Activated T-cell treated with anti-CD3 and anti-CD28 coated beads, Interleukin-2, amount 50 U/mL, for 1 hour (primary cell): ENCODE measurements around the gene TSPAN17.

Experiments
- DNase-seq: peaks from one replicate; pipeline ENCODE4 v3.0.0-alpha.2; 2020

Gene TSPAN17

DNA sequence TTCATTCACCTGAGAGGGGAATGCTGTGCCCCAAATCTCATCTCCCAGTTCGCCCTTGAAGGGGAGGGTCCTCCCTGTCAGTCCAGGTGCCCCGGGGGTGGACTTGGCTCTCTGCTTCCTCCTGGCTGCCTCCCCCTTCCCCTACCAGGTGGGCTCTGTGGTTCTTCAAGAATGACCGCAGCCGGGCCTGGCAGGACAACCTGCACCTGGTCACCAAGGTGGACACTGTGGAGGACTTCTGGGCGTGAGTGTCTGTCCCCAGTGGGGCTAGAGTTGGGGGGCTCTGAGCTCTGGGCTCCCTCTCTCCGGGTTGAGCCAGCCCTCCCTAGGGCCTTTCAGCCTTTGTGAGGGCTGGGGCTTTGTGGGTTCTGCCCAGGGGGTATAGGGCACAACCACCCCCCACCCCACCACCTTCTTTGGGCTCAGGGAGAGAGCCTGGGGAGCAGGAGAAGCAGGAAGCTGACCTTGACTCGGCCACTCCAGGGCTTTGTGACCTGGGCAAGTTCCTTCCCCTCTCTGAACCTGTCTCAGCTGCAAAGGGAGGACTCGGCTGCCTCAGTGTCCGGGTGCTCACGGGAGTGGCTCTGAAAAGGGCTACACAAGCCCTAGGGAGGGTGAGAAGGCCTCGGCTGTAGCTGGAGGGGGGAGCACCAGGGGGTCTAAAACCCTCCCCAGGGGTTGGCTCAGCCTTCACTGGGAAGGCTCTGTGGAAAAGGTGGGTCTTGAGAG is 3.6 kb upstream of the TSPAN17 start:
- DNase-seq = no peak

DNA sequence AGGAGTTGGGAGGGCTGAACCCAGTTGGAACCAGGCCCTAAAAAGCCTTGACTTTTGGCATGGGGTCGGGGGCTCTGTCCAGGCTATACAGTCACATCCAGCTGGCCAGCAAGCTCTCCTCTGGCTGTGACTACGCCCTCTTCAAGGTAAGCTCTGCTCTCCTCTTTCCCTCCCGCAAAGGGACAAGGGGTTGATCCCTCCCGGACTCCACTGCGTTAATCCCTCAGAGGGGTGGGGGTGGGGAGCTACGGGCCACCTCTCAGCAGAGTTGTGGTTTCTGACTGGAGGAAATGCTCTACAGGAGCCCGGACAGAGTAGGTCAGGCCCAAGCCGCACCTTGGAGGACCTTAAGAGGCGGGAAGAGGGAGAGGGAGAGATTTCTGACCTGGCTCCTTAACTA is 3.0 kb upstream of the TSPAN17 start:
- DNase-seq = no peak

DNA sequence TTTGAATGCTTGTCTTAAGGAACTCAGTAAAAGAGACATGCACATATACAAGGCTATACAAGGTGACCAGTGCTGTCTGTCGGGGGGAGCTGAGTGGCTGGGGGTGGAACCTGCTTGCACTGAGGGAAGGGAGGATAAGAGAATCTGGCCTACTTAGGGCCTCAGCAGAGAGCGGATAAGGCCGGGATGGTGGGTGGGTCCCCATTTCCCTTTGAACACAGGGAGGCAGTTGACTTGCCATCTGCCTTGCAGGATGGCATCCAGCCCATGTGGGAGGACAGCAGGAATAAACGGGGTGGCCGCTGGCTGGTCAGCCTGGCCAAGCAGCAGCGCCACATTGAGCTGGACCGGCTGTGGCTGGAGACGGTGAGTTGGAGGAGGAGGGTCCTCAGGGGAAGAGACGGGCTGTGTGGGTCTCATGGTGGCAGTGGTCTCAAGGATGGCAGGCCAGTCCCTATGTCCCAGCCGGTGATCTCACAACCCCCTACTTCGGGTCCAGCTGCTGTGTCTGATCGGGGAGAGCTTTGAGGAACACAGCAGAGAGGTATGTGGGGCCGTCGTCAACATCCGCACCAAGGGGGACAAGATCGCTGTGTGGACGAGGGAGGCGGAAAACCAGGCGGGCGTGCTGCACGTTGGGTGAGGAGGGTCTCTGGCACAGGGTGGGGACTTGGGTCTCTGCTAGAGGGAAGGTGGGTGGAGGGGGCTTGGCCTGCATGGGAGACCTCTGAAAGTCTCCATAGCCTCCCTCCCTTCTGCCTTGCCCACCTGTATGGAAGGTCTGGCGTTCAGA is 2.2 kb upstream of the TSPAN17 start:
- no peak for DNase-seq

- DNase-seq = no peak
These were observed 1.1 kb upstream of the TSPAN17 start for GRCh38 chr5:176646049-176646706.

- no peak for DNase-seq
These were observed 616 bp upstream of the TSPAN17 start for GRCh38 chr5:176646707-176647029.

GRCh38 chr5:176647843-176648473 is 674 bp downstream of the TSPAN17 start:
- peak; percentile 39 for DNase-seq

DNA sequence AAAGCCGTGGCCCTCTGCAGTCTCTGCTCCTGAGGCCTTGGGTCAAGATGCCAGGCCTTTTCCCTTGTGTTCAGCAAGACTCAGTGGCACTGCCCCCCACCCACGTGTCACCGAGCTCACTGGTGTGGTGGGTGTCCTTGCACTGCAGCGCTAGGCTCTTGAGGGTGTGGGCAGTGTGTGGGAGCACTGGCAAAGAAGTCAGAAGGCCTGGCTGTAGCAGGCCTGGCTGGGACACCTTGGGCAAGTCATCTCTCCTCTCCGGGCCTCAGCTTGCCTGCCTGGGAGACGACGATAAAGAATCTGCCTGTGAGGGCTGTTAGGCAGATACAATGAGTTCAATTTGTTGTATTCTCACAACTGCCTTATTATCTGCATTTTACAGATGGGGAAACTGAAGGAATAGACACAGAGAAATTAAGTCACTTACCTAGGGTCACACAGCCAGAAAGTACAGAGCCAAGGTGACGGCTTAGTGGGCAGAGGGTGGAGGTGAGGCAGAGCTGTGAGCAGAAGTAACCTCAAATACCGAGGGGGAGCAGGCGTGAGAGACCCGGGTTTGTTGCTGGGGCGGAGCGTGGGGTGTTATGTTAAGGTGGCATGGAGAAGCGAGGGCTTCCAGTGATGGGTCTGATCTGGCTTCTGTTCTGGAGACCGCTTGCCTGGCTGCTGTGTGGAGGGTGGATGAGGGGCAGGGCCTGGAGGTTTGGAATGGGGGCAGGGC is 1.4 kb downstream of the TSPAN17 start:
- DNase-seq = peak; percentile 45

DNA sequence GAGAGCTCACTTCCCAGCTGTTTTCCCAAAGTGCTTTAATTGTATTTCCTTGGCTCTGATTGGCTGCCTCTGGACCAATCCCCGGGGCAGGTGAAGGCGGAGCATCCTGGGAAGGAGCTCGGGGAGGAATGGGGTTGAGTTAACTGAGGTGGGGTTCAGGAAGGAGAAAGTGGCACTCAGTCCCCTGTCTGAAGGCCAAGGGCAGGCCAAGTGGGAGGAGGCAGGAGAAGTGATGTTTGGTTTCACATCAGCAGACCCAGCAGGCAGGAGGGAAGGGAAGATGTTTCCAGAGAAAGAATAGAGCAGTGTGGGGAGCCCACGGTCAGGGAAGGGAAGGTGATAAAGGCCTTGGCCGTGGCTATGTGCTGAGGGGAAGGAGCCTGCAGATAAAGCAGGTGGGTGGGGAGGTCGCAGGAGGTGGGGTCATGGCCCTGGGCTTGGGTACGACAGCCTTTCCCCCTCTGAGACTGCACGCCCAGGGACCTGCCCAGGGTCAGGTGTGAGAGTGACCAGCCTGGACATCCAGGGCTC is 3.1 kb downstream of the TSPAN17 start:
- DNase-seq = no peak

DNA sequence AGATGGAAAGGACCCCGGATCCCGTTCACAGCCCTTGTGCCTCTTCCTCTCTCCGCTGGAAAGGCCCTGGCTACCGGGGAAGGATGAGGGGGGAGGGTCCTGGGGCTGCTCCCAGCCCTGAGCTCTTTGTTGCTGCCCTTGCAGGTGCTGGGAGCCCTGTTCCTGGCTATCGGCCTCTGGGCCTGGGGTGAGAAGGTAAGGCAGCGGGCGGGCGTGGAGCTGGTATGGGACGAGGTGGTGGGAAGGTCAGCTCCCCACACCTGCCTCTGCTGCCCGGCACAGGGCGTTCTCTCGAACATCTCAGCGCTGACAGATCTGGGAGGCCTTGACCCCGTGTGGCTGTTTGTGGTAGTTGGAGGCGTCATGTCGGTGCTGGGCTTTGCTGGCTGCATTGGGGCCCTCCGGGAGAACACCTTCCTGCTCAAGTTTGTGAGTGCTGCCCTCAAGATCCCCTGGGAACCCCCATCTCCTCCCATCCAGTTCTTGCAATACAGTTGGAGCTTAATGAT is 4.2 kb downstream of the TSPAN17 start:
- no peak for DNase-seq

- no peak for DNase-seq
These were observed 4.9 kb downstream of the TSPAN17 start for GRCh38 chr5:176652136-176652535.

DNA sequence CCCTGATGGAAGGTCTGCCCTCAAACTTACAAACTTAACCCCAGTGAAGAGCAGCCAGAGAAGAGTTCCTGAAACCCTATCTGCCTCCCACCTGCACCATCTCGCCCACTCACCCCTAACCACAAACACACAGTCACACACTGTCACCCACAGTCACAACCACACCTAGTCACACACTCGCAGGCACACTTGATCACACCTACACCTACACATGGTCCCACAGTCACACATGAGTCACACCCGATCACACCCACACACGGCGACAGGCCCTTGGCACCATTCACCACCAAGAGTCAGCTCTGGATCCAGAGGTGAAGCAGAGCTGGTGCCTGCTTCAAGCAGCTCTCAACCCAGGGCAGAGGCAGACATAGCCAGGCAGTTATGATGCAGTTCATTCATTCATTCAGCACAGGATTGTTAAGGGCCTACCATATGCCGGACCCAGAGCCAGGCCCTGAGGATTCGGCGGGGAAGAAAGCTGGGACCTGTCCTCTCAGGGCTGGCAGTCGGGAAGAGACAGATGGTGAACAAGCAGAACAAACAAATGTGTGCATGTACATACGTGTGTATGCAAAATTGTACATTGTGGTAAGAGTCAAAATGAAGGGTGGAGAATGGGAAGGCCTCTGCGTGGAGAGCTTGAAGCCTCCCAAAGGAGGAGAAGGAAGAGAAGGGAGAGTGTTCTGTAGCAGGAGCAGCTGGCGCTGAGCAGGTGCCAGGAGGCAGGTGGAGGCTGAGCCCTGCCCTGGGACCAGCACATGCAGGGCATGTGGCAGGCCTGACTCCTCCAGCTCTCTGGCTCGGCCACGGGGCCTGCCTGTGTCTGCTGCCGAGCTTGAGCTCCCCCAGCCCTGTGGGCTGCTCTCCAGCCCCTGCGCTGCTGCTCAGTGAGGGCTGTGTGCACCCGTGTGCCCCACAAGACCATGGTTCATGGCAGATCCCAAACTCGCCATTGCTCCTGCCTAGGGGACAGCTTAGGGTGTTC is 6.4 kb downstream of the TSPAN17 start:
- DNase-seq = peak; percentile 43

DNA sequence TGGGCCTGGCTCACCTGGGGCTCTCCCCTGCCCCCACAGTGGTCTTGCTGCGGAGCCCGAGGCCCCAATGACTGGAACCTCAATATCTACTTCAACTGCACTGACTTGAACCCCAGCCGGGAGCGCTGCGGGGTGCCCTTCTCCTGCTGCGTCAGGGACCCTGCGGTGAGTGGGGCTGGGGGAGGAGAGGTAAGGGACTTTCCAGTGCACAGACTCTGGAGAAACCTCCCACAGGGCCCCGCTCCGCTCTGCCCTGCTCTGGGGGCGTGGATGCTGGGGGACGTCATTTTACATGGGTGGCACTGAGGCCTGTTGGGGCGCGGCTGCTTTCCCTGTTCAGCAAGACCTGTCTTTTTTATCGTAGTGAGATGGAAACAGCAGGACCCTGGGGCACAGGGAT is 7.6 kb downstream of the TSPAN17 start:
- no peak for DNase-seq

GRCh38 chr5:176656467-176656990 is 9.2 kb downstream of the TSPAN17 start:
- no peak for DNase-seq

DNA sequence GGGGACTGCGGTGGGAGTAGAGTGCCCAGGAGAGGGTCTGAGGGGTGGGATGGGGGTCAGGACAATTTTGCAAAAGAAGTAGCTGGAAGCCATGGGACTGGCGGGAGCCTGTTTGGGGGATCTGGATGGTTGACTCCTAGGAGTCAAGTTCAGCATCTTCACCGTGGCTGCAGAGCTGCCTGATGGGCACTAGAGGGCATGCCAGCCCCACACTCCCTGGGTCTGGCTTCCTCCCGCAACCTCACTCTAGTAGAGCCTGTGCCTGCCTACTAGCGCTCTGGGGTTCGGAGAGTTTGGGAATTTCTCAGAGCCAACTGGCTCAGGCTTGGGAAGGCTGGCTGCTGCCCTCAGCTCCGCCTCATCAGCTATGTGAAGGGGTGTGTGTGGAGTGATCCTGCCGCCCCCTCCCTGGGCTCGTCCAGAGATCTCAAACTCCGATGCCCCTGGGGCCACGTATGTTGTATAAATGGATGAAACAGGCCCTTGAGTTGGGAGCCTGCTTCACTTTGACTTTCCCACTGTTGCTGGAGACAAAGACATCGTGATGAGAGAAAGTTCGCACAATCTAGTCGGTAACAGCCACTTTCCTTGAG is 10.8 kb downstream of the TSPAN17 start:
- DNase-seq = peak; percentile 70

- DNase-seq = no peak
These were observed 11.7 kb downstream of the TSPAN17 start for GRCh38 chr5:176658817-176659511.

DNA sequence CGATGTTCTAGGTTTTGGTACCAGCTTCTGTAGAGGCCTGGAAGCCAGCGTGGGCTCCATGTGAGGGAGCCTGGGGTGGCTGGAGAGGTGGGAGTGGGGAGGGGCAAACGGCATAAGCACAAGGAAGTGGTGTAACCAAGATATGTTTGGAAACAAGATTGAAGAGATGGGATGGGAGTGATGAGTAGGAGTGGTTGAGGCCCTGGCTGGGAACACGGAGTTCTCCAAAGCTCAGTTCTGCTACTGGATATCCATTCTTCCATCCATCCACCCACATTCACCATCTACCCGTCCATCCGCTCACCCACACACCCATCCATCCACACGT is 12.2 kb downstream of the TSPAN17 start:
- DNase-seq = no peak

GRCh38 chr5:176659860-176660461 is 12.7 kb downstream of the TSPAN17 start:
- no peak for DNase-seq

- DNase-seq = no peak
These were observed 13.2 kb downstream of the TSPAN17 start for GRCh38 chr5:176660530-176660859.

DNA sequence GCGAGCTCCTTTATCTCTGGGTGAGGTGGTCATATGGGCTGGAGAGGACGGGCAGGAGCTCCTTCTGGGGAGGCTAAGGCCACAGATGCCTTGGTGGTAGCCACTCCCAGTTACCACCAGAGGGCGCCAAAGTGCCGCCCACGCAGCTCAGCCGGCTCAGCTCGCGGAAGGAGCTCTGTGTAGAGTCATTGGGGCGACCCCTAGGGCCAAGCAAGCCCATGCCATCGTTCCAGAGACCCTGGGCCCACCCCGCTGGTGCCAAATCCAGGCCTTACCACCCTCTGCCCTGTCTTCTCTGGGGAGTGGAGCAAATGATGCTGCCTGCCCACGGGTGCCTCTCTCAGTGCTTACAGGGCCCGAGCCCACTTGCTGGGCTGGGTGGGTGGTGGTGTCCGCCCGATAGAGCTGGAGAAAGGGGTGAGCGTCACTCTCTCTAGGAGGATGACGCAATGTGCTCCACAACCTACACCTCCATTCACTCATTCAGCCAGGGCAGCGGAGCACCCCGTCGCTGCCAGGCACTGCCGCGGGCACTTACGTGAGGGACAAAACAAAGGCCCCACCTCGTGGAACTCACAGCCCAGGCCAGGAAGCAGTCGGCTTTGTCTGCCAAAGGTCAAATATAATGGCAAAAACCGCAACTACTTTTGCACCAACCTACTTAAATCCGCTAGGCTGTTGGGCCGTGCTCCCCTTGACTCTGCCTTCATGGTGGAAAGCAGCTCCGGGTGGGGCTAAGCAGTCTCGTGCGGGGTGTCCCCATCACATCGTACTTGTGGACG is 13.8 kb downstream of the TSPAN17 start:
- DNase-seq = peak; percentile 78
